GM19035 (cell line): ENCODE data around the gene ZNF521.
"Not testable (repeated sequence)": the region's sequence is repeated elsewhere in the genome, so short reads cannot be mapped to it uniquely, and the experiment has no call there.

ENCODE experiments used
- ATAC-seq: cut with Tn5 transposase; IDR thresholded peaks from one replicate; pipeline ENCODE4 v1.9.1; 2021; ENCODE audit not compliant: unreplicated experiment

ZNF521 gene

GRCh38 chr18:25291150-25291549 lies 60.8 kb downstream of the ZNF521 start:
- no peak for ATAC-seq

- ATAC-seq: no peak
These were observed 62.9 kb downstream of the ZNF521 start for GRCh38 chr18:25289001-25289631.

DNA sequence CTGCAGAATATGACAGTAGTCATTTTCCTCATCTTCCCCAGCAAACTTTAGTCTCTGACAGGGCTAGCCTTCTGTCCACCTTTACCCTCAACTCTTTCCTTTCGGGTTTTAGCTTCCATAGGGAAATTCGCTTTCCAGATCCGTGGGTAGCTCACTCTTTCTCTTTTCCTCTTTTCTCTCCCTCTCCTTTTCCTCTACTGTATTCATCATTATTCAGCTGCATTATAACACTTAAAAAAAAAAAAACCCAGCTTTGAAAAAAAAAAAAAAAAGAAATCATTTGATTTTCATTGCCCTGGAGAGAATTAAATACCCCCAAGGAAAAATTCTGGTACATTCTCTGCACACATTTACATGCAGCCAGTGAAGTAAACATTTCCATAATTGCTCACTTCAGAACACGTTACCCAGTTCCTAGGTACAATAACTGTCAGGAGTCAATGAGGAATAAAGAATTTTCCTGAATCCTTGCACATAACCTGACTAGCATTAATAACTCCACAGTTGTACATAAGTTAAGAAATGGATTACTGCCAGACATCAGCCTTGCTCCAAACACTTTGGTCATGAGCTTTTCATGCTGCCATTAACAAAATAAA lies 63.5 kb downstream of the ZNF521 start:
- no peak for ATAC-seq

DNA sequence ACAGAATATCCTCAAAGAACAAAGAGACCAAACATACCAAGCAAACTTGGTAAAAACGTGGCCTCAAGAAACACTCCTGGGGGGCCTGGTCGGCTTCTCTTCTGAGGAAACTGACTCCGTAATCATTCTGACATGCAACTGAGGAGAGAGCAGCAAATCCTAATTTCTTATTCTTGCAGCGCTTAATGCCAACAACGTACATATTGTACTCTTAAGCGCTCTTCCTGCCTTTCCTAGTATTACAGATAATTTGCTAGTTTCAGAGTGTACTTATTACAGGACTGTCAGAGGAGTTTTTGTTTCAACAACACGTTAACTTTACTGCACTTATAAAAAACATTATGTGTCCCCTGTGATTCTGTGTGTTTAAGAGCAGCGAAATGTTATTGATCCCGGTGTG lies 64.9 kb downstream of the ZNF521 start:
- ATAC-seq: no peak

GRCh38 chr18:25284861-25285550 lies 67.0 kb downstream of the ZNF521 start:
- ATAC-seq: no peak

GRCh38 chr18:25284281-25284680 lies 67.7 kb downstream of the ZNF521 start:
- ATAC-seq: no peak

DNA sequence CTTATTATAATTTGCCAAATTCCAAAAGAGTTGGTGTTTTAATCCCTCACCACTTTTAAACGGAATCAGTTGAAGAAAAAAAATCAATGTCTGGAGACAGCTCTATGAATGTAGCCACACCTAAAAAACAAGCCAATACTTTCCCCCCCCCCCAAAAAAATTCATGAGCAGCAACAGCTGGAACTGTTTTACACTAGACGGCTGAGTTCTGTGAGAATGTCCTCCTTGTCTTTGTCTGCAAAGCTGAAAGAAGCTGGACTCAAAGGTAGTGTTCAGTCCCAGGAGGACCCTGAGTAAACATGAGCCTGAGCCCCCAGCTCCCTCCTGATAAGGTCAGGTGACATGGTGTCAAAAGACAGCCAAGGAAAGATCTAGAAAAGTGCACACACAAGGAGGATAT lies 68.2 kb downstream of the ZNF521 start:
- no peak for ATAC-seq

DNA sequence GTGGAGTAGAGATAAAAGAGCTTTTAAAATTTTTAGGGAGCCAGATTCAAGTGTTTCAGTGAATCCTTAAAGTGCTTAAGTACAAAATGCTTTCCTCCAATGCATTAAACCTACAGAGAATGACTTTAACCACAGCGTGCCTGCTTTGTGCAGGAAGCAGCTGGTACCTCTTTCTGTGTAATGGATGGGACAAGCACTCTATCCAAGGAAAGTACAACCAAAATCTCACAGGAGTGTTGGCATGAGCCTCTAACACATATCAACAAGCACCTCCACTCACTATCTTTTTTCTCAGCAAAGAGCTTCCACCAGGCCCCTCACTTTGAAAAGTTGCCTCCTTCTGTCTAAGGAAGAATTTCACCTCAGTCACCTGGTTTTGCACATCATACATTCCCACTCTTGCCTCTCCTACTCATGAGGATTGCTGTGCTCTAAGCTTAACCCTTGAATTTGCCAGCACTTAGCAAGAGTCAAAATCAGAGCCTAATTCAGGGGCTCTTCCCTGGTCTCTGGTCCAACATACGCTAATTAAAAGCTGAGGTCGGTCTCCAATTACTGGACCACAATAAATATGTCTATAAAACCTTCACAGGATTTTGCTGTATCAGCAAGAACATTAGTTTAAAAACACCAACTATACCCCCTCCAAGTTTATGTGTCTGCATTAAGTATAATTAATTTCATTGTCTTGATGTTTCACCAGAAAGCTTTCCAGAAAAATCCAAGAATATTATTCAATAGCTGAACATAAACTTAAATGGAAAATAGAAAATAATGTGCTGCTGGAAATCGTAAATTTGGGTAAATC lies 68.9 kb downstream of the ZNF521 start:
- ATAC-seq: no peak

DNA sequence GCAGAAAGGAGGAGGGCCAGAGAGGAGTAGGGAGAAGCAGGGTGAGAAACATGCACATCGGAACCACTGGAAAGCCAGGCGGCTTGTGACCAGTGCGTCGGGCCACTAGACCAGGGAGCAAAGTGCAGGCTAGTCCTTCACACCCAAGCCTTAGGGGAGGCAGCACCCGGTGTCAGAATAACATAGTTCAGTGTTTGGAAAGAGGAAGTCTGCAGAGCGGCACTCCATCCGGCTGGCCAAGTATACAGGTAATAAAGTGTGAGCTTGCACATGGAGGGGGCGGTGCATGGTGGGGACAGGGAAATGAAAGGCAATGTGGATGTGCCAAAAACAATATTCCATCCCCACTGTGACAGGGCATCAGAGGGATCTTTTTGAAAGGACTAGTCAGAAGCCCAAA lies 69.7 kb downstream of the ZNF521 start:
- ATAC-seq: no peak

DNA sequence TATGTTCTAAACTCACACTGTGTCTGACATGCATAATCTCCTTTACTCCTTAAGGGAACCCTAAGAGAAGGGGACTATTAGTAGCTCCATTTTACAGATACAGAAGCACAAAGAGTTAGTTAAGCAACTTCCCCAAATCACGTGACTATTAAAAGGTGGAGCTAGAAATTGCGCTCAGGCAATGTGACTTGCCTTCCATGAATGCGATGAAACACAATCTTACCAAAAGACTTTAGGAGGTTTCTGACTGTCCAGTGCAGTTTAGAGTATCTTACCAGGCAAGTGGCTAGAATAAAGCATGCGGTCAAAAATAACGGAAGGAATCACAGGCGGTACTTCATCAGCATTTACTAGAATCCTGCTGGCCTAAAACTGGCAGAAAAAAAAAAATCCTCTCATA lies 70.4 kb downstream of the ZNF521 start:
- ATAC-seq: no peak

DNA sequence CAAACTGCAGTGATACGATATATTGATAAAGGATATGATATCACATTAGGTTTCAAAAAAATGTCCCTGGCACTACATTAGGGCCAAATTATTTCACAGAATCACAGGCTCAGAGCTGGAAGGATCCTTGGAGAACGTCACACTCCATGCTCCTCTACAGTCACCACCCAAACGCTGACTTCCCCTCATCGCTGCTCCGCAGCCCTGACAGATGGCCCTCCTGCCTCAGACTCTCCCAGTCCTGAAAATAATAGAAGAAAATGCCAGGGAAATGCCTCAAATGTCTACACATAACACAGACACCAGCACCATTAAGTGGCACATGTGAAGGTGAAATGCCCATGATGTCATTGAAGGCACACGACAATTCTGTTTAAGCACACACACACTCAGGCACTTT lies 72.0 kb downstream of the ZNF521 start:
- no peak for ATAC-seq

- ATAC-seq: no peak
These were observed 72.4 kb downstream of the ZNF521 start for GRCh38 chr18:25279556-25279955.

DNA sequence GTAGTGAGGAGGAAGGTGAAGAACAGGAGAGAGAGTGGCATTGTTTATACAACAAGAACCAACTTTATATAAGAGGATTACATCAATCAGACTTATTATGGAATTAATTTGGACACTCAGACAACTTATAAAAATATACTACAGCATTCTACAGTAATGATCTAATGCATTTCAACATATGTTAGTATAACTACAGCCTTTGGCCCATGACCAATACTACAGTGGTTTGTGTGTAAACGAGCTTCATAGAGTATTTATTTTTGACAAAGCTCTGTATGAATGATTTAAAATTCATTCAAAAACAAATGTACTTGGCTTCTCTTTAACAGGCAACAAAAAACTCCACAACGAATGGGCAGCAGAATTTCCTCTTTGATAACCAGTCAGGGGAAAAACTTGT lies 72.8 kb downstream of the ZNF521 start:
- no peak for ATAC-seq

GRCh38 chr18:25278394-25278793 lies 73.6 kb downstream of the ZNF521 start:
- no peak for ATAC-seq

- no peak for ATAC-seq
These were observed 76.5 kb downstream of the ZNF521 start for GRCh38 chr18:25275412-25276001.

GRCh38 chr18:25274926-25275325 lies 77.0 kb downstream of the ZNF521 start:
- ATAC-seq: no peak

DNA sequence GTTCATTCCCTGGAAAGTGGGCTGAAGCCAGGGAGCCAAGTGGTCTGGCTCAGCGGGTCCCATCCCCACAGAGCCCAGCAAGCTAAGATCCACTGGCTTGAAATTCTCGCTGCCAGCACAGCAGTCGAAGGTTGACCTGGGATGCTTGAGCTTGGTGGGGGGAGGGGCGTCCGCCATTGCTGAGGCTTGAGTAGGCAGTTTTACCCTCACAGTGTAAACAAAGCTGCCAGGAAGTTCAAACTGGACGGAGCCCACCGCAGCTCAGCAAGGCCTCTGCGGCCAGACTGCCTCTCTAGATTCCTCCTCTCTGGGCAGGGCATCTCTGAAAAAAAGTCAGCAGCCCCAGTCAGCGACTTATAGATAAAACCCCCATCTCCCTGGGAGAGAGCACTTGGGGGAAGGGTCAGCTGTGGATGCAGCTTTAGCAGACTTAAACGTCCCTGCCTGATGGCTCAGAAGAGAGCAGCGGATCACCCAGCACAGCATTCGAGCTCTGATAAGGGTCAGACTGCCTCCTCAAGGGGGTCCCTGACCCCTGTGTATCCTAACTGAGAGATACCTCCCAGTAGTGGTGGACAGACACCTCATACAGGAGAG lies 84.9 kb downstream of the ZNF521 start:
- not testable (repeated sequence) for ATAC-seq

DNA sequence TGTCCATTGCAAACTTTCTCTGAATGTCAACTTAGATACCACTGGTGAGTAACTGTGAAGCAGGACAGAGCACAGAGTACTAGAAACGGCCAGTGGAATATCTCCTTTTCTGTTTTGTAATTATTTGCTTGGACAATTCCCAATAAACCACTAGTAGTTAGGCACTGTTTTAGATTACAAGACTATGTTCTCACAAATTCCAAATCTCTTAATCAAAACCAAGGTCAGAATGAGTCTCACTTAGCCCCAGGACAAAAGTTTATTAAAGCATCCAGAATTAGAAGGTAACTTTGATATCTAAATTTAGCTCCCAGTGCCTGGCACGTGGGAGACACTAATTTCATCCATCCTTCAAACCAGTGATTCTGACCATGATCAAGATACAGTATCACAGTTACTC lies 89.0 kb downstream of the ZNF521 start:
- ATAC-seq: no peak

DNA sequence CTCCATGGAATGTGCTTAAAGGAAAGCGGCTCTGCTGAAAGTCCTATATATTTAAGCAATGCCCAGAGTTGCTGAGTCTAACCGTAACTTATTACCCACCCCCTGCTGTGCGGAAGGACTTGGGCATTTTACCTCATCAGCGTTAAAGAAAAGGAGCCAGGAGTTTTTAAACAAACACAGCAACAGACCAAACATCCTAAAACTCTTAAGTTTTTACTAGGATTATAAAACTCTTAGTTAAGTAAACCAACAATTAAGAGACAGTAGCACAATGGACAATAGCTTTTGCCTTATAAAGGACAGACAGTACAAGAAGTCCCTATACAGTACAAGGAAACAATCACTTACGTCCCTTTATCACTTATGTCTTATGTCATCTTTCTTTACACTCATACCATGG lies 90.2 kb downstream of the ZNF521 start:
- ATAC-seq: no peak

GRCh38 chr18:25256439-25256838 lies 95.5 kb downstream of the ZNF521 start:
- ATAC-seq: no peak

DNA sequence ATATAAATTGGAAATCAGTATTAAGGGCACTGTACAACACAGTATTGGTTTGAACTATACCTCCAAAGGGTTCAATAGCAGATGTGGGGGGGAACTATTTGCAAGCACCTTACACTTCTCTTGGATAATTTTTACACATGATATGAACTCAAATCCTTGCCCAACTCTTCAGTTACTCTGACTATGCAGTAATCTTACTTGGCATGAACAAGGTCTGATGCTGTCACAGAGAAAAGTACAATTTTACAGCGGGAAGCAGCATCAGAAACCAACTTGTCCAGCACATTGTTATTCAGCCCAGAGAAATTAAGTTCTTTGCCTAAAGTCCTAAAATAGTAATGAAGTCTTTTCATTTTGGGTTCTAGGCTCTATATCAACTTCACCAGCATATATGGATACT lies 98.2 kb downstream of the ZNF521 start:
- no peak for ATAC-seq
